Gastrocnemius medialis (tissue), 4 donors: ENCODE measurements around the gene TMEM59L. TPM values are rescaled to one million over a fixed set of nuclear protein-coding genes. Genes with fewer than 3 reads are reported as not detected.

Experiments used
- ATAC-seq, 2 donors: fragments of 150-250 bp; one replicate each; pipeline ENCODE4 v1.9.1; 2016
- DNase-seq, 2 donors: peaks; one replicate each; pipeline ENCODE4 v3.0.0-alpha.2; 2019
- H3K27ac ChIP-seq, 4 donors: fragments of 200-600 bp; sonication (generic); 1 replicate in 1 of 4; 2 replicates in 3 of 4; pipeline ENCODE4 v1.5.1; 2016 to 2018; ENCODE audit warnings: mild to moderate bottlenecking in 2 of 4, moderate library complexity in 1 of 4
- H3K27me3 ChIP-seq, 3 donors: fragments of 200-600 bp; sonication (generic) in 2 of 3; 1 replicate in 1 of 3; 2 replicates in 2 of 3; pipeline versions ENCODE4 v1.5.1 to v1.6.0; 2016 to 2019; ENCODE audit warnings: mild to moderate bottlenecking in 1 of 3, moderate library complexity in 1 of 3
- H3K36me3 ChIP-seq, 2 donors: fragments of 200-600 bp; sonication (generic) in 1 of 2; one replicate each; pipeline ENCODE4 v1.5.1; 2017 to 2018
- H3K4me1 ChIP-seq, 2 donors: fragments of 200-600 bp; sonication (generic) in 1 of 2; one replicate each; pipeline ENCODE4 v1.5.1; 2016 to 2017; ENCODE audit warnings: mild to moderate bottlenecking in 2 of 2
- H3K4me3 ChIP-seq, 4 donors: fragments of 200-600 bp; sonication (generic) in 3 of 4; 1 replicate in 1 of 4; 2 replicates in 3 of 4; pipeline ENCODE4 v1.5.1; 2016 to 2019; ENCODE audit warnings: mild to moderate bottlenecking in 2 of 4
- H3K9me3 ChIP-seq, 3 donors: fragments of 200-600 bp; sonication (generic) in 2 of 3; 1 replicate in 1 of 3; 2 replicates in 2 of 3; pipeline ENCODE4 v1.5.1; 2016 to 2019
- POLR2A ChIP-seq, 2 donors: fragments of 450-650 bp; IDR thresholded peaks; one replicate each; pipeline ENCODE4 v1.6.1; 2017; ENCODE audit warnings: antibody characterized with exemption in 2 of 2, mild to moderate bottlenecking in 2 of 2, moderate library complexity in 2 of 2
- in situ Hi-C, 4 donors: fragments of 200-750 bp; cut with MboI; loops; one replicate each; pipeline versions ENCODE4 v1.15.0 to v1.8.0; 2017; ENCODE audit warnings: low sequenced_read_pairs in 4 of 4
- intact Hi-C: fragments of 100-400 bp; cut with DNase I; formaldehyde crosslinking; loops from one replicate; pipeline ENCODE4 v1.15.1; 2023; ENCODE audit warnings: low total_unique reads
- total RNA-seq, 4 donors: library from RNA; depleted of rRNA; stranded (reverse); fragments of >200 nt; gene quantifications; one replicate each; pipeline versions ENCODE4 v1.1.0 to v1.2.3, GENCODE V29; 2016
- TF ChIP-seq, protein P1 (sequence below), 5 experiments: fragments of 450-650 bp in 3 of 5; fragments of 200-600 bp in 2 of 5; sonication (generic) in 2 of 5; IDR thresholded peaks in 4 of 5; conservative IDR thresholded peaks in 1 of 5; 1 replicate in 4 of 5; 2 replicates in 1 of 5; pipeline ENCODE4 v1.5.1; 2016 to 2019; ENCODE audit warnings: antibody characterized with exemption in 5 of 5, mild to moderate bottlenecking in 3 of 5, moderate library complexity in 3 of 5

The TMEM59L gene
- total RNA-seq, 4 donors from 2014 or later: 0.20 to 2.1 (median 0.36) TPM; not detected in 1

DNA sequence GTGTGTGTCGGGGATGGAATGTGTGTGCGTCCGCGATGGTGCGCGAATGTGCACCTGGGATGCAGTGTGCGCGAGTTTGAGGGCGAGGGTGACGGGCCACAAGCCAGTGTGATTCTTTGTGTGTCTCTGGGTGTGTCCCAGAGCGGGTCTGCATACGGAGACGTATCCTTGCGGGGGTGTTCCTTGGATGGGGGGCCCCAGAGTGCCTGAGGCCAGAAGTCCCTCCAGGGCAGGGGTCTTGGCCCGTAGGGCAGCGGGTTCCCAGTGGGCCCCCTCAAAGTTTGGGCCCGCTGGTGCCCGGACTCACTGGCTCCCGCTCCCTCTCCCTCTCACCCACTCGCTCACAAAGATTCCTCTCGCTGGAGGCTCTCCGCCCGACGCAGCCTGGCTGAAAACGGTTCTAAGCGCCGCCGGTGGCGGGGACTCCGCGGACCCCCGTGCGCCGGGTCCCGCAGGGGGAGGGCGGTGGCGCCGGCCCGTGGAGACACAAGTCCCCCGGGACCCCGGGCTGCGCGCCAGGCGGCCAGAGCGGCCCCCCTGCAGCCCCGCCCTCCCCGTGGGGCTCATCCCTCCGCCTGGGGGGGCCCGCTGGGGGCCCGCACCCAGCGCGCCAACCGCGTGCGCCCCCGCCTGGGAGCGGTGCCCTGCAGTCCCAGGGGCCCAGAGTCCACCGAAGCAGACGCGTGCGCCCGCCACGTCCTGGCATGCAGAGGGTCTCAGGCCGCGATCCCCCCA is 7.0 kb upstream of the TMEM59L start:
- DNase-seq (no peak), ATAC-seq (no peak)
- Histone ChIP-seq H3K9me3 (no peaks in the 10 kb centered on the region), H3K4me1 (peaks cover 5 to 20% of the 10 kb centered on the region in 2 donors), H3K4me3 (peak overlapping the region; percentile 8 to 35 (median 24)), H3K27ac (peak overlapping the region in 3 of 4 donors; percentile 30 to 38 (median 31)), H3K36me3 (no peaks in the 10 kb centered on the region), H3K27me3 (peaks cover 57 to 60% (median 58%) of the 10 kb centered on the region in 3 donors)
- in situ Hi-C loops (no loop called here), intact Hi-C loops (no loop called here)
- TF ChIP-seq, protein P1, sequence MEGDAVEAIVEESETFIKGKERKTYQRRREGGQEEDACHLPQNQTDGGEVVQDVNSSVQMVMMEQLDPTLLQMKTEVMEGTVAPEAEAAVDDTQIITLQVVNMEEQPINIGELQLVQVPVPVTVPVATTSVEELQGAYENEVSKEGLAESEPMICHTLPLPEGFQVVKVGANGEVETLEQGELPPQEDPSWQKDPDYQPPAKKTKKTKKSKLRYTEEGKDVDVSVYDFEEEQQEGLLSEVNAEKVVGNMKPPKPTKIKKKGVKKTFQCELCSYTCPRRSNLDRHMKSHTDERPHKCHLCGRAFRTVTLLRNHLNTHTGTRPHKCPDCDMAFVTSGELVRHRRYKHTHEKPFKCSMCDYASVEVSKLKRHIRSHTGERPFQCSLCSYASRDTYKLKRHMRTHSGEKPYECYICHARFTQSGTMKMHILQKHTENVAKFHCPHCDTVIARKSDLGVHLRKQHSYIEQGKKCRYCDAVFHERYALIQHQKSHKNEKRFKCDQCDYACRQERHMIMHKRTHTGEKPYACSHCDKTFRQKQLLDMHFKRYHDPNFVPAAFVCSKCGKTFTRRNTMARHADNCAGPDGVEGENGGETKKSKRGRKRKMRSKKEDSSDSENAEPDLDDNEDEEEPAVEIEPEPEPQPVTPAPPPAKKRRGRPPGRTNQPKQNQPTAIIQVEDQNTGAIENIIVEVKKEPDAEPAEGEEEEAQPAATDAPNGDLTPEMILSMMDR (IDR thresholded peaks at IDR 0.05 in 4 of 5, conservative IDR thresholded peaks at IDR 0.05 in 1 of 5): no peak
- TF ChIP-seq POLR2A (IDR thresholded peaks at IDR 0.05): no peak

DNA sequence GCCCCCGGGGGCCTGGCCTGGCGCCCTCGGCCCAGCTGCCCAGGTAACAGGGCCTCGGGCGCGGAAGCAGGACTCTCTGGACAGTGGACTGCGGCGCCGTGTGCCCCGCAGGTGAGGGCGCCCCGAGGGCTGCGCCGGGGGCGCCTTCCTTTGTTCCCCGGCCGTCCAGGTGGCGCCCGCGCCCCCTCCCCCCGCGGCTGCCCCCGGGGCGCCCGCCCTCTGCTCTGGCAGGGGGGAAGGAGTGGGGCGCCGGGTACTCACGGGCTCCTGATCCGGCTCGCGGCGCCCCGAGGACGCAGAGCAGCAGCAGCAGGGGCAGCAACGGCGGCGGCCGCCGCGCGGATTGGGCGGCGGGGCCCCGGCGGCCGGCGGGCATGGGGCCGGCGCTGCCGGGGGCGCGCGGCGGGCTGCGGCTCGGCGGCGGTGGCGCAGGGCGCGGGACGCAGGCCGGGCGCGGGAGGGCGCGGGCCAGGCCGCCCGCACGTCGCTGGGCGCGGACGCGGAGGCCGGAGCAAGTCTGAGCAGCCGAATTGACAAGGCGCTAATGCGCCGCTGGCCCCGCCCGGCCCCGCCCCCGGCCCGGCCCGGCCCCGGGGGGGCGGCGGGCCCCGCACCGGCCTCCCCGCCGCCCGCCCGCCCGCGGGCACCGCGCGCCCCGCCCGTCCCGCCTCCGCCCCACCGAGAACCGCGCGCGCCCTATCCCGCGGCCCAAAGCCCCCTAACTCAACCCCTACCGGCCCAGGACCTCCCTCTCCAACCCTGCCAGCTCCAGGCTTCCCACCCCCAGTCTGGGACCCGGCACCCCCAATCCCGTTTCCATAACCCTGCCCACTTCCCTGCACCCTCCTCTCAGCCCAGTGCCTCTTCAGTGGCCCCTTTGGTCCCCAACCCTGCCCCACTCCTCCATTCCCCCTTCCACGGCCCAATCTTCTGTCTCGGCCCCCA is 6.1 kb upstream of the TMEM59L start, which contains the start of gene CRLF1:
TSS of gene CRLF1 (minus strand) at position 519 of the 945 bp plus-strand sequence. CDS start at position 376, 143 bp downstream.
- peak within 1 kb of the TSS in 3 of 4 donors; percentile 11 to 30 (median 18) for H3K27ac ChIP-seq
- peaks cover 65 to 68% (median 65%) of the 10 kb centered on the region in 3 donors for H3K27me3 ChIP-seq
- peak in 1 of 2 donors; percentile 43 for DNase-seq
- peak within 1 kb of the TSS; percentile 28 to 49 (median 42) for H3K4me3 ChIP-seq
- intact Hi-C loops (no loop called here), in situ Hi-C loops (no loop called here)
- TF ChIP-seq POLR2A (IDR thresholded peaks at IDR 0.05): no peak
- TF ChIP-seq, protein P1 (IDR thresholded peaks at IDR 0.05 in 4 of 5, conservative IDR thresholded peaks at IDR 0.05 in 1 of 5): no peak
- ATAC-seq: peak; percentile 27 to 45
- no peaks in the 10 kb centered on the region for H3K36me3 ChIP-seq
- H3K9me3 ChIP-seq: no peaks in the 10 kb centered on the region
- peaks cover 5 to 23% of the 10 kb centered on the region in 2 donors for H3K4me1 ChIP-seq

DNA sequence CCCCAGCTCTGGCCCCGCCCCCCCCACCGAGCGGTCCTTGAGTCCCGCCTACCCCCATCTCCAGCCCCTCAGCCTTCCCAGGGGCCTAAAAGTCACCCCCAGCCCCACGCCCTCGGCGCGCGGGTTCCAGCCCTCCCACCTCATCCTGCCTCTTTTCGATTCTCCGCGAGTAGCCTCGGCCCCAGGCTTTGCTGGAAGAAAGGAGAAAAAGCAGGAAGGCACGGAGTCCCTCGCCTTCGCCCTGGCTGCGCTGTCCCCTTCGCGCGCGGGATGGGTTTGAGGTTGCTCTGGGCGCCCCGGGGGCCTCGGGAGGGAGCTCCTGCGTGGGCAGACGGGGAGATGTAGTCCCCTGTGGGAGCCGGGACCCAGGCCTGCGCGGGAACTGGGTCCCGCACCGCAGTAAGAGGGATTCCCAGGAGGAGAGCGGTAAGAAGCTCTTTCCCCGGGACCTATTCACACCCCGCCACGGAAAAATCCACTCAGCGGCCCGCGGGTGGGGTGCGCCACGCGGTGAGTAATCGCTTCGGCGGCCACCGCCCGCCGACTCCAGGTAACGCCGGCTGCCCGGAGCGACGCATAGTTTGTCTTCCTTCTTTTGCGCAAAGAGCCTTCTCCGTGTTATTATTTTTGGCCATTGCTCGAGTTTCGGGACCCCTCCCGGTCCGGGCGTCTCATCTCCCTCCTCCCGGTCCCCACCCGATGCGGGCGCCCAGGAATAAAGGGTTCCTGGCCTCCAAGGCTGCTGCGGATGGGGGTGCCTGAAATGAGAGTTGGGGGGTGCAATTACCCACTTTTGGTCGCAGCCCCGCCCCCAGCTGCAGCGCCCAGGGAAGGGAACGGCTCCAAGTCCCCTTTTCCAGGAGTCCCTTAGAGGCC is 5.2 kb upstream of the TMEM59L start:
- in situ Hi-C loops: no loop called here
- TF ChIP-seq POLR2A (IDR thresholded peaks at IDR 0.05): no peak
- Histone ChIP-seq H3K4me1 (peaks cover 5 to 32% of the 10 kb centered on the region in 2 donors), H3K27me3 (peaks cover 74 to 77% (median 74%) of the 10 kb centered on the region in 3 donors), H3K36me3 (no peaks in the 10 kb centered on the region), H3K4me3 (peak overlapping the region; percentile 28 to 49 (median 42)), H3K27ac (peak overlapping the region in 2 of 4 donors; percentile 11 to 18), H3K9me3 (no peaks in the 10 kb centered on the region)
- intact Hi-C loops: no loop called here
- DNase-seq: no peak
- ATAC-seq: no peak

DNA sequence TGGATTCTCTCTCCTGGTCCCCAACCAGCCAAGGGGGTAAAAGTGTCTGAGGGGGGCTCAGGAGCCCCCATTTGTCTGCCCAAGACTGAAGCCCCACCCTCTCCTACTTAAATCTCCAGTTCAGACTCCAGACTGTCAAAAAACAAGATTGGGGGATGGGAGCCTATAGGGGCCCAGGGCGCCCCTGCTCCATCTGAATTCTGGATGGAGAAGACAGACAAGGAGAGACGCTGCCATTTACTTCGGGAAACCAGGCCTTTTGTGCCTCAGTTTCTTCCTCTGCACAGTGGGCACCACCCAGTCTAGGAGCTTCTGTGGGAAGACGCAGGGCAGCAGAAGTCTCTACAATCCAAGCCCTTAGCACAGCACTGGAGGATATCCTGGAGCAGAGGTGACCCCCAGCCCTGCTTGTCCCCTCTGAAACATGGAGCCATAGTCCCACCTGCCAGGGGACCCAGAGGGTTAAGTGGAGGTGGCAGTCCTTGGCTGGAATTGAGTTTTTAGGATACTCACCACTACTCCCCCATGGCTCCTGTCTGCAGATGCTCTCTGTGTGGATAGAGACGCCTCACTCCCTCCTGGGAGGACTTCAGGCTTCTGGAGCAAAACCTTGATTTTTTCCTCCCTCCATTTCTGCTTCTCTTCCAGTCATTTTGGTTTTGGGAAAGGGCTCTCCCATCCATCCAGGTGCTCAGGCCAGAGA is 4.4 kb upstream of the TMEM59L start:
- TF ChIP-seq, protein P1 (IDR thresholded peaks at IDR 0.05 in 4 of 5, conservative IDR thresholded peaks at IDR 0.05 in 1 of 5): no peak
- no peak for TF ChIP-seq POLR2A (IDR thresholded peaks at IDR 0.05)
- in situ Hi-C loops: no loop called here
- Histone ChIP-seq H3K9me3 (no peaks in the 10 kb centered on the region), H3K4me3 (peak overlapping the region in 2 of 4 donors; percentile 28 to 46), H3K4me1 (peaks cover 5 to 37% of the 10 kb centered on the region in 2 donors), H3K27me3 (peaks cover 81 to 85% (median 82%) of the 10 kb centered on the region in 3 donors), H3K27ac (no peak overlapping the region), H3K36me3 (no peaks in the 10 kb centered on the region)
- ATAC-seq (no peak), DNase-seq (no peak)
- intact Hi-C loops: no loop called here
